ENCODE measurements around the gene FDXR.

The FDXR gene

GRCh38 chr17:74920642-74921025 lies 47.8 kb upstream of the FDXR start:
- H3K79me2 ChIP-seq (ENCODE audit: insufficient read depth, low read depth), result no peaks in the 10 kb centered on the region
- no peak for TF ChIP-seq CTCF (conservative IDR thresholded peaks at IDR 0.05; ENCODE audit: low read depth, low read length)
- no peak overlapping the region for H3K9ac ChIP-seq
- no peaks in the 10 kb centered on the region for H3K36me3 ChIP-seq (ENCODE audit: insufficient read depth)
- peaks cover 42% of the 10 kb centered on the region for H3K27me3 ChIP-seq (ENCODE audit: insufficient read depth, low read depth)
- H3K4me1 ChIP-seq (ENCODE audit: low read depth, poor library complexity, severe bottlenecking), result no peaks in the 10 kb centered on the region
- H2AFZ ChIP-seq (ENCODE audit: low read depth), result no peak overlapping the region
- H3K27ac ChIP-seq, result no peak overlapping the region
- no peaks in the 10 kb centered on the region for H4K20me1 ChIP-seq (ENCODE audit: insufficient read depth)
- no peak overlapping the region for H3K4me2 ChIP-seq
- H3K4me3 ChIP-seq (IDR thresholded peaks at IDR 0.05; ENCODE audit: insufficient read depth, low read depth, low read length), result no peak overlapping the region

GRCh38 chr17:74920306-74920620 lies 47.5 kb upstream of the FDXR start:
- Histone ChIP-seq H3K36me3 (ENCODE audit: insufficient read depth) (no peaks in the 10 kb centered on the region), H3K27ac (no peak overlapping the region), H3K4me3 (IDR thresholded peaks at IDR 0.05; ENCODE audit: insufficient read depth, low read depth, low read length) (no peak overlapping the region), H3K79me2 (ENCODE audit: insufficient read depth, low read depth) (no peaks in the 10 kb centered on the region), H2AFZ (ENCODE audit: low read depth) (no peak overlapping the region), H4K20me1 (ENCODE audit: insufficient read depth) (no peaks in the 10 kb centered on the region), H3K27me3 (ENCODE audit: insufficient read depth, low read depth) (peaks cover 42% of the 10 kb centered on the region), H3K4me1 (ENCODE audit: low read depth, poor library complexity, severe bottlenecking) (no peaks in the 10 kb centered on the region), H3K9ac (no peak overlapping the region), H3K4me2 (no peak overlapping the region)
- TF ChIP-seq CTCF (conservative IDR thresholded peaks at IDR 0.05; ENCODE audit: low read depth, low read length), result no peak

GRCh38 chr17:74919440-74920305 lies 46.9 kb upstream of the FDXR start:
- no peaks in the 10 kb centered on the region for H3K4me1 ChIP-seq (ENCODE audit: low read depth, poor library complexity, severe bottlenecking)
- no peak overlapping the region for H3K4me2 ChIP-seq
- no peaks in the 10 kb centered on the region for H4K20me1 ChIP-seq (ENCODE audit: insufficient read depth)
- H3K27me3 ChIP-seq (ENCODE audit: insufficient read depth, low read depth), result peaks cover 40% of the 10 kb centered on the region
- no peak for TF ChIP-seq CTCF (conservative IDR thresholded peaks at IDR 0.05; ENCODE audit: low read depth, low read length)
- H3K4me3 ChIP-seq (IDR thresholded peaks at IDR 0.05; ENCODE audit: insufficient read depth, low read depth, low read length), result no peak overlapping the region
- H3K9ac ChIP-seq, result no peak overlapping the region
- no peak overlapping the region for H3K27ac ChIP-seq
- H3K79me2 ChIP-seq (ENCODE audit: insufficient read depth, low read depth), result no peaks in the 10 kb centered on the region
- H2AFZ ChIP-seq (ENCODE audit: low read depth), result no peak overlapping the region
- H3K36me3 ChIP-seq (ENCODE audit: insufficient read depth), result no peaks in the 10 kb centered on the region

GRCh38 chr17:74918906-74919305 lies 46.1 kb upstream of the FDXR start:
- Histone ChIP-seq H3K27ac (no peak overlapping the region), H3K79me2 (ENCODE audit: insufficient read depth, low read depth) (no peaks in the 10 kb centered on the region), H3K27me3 (ENCODE audit: insufficient read depth, low read depth) (peaks cover 40% of the 10 kb centered on the region), H3K36me3 (ENCODE audit: insufficient read depth) (no peaks in the 10 kb centered on the region), H2AFZ (ENCODE audit: low read depth) (no peak overlapping the region), H3K4me2 (no peak overlapping the region), H3K9ac (no peak overlapping the region), H3K4me3 (IDR thresholded peaks at IDR 0.05; ENCODE audit: insufficient read depth, low read depth, low read length) (no peak overlapping the region), H4K20me1 (ENCODE audit: insufficient read depth) (no peaks in the 10 kb centered on the region), H3K4me1 (ENCODE audit: low read depth, poor library complexity, severe bottlenecking) (no peaks in the 10 kb centered on the region)
- TF ChIP-seq CTCF (conservative IDR thresholded peaks at IDR 0.05; ENCODE audit: low read depth, low read length), result no peak
